GM18870 (cell line): Measurements from ENCODE around the gene TMEM150A.
"Not testable (repeated sequence)": the region's sequence is repeated elsewhere in the genome, so short reads cannot be mapped to it uniquely, and the experiment has no call there.

Experiments
- ATAC-seq: cut with Tn5 transposase; IDR thresholded peaks from one replicate; pipeline ENCODE4 v1.9.1; 2021; ENCODE audit warnings: moderate library complexity; ENCODE audit not compliant: unreplicated experiment

TMEM150A gene

DNA sequence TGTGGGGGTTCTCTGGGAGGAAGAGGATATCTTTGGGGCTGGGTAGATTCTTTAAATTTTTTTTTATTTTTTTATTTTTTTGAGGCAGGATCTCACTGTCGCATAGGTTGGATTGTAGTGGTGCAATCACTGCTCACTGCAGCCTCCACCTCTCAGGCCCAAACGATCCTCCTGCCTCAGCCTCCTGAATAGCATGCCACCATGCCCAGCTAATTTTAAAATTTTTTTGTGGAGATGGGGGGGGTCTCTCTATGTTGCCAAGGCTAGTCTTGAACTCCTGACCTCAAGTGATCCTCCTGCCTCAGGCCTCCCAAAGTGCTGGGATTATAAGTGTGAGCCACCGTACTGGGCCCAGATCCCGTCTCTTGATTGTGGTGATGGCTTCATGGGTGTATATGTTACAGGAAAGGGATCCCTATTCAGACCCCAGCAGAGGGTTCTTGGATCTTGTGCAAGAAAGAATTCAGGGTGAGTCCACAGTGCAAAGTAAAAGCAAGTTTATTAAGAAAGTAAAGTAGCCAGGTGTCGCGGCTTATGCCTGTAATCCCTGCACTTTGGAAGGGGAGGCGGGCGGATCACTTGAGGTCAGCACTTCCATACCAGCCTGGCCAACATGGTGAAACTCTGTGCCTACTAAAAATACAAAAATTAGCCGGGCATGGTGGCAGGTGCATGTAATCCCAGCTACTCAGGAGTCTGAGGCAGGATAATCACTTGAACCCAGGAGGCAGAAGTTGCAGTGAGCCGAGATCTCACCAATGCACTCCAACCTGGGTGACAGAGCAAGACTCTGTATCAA, 11.4 kb upstream of the TMEM150A start:
- no peak for ATAC-seq

GRCh38 chr2:85611705-85612587, 9.4 kb upstream of the TMEM150A start, which contains the start of gene C2orf68:
Gene C2orf68 (minus strand): TSS chr2:85612066. CDS start chr2:85611984, 82 bp downstream.
- peak; percentile 59 for ATAC-seq

GRCh38 chr2:85611217-85611704, 8.8 kb upstream of the TMEM150A start:
- ATAC-seq = no peak

DNA sequence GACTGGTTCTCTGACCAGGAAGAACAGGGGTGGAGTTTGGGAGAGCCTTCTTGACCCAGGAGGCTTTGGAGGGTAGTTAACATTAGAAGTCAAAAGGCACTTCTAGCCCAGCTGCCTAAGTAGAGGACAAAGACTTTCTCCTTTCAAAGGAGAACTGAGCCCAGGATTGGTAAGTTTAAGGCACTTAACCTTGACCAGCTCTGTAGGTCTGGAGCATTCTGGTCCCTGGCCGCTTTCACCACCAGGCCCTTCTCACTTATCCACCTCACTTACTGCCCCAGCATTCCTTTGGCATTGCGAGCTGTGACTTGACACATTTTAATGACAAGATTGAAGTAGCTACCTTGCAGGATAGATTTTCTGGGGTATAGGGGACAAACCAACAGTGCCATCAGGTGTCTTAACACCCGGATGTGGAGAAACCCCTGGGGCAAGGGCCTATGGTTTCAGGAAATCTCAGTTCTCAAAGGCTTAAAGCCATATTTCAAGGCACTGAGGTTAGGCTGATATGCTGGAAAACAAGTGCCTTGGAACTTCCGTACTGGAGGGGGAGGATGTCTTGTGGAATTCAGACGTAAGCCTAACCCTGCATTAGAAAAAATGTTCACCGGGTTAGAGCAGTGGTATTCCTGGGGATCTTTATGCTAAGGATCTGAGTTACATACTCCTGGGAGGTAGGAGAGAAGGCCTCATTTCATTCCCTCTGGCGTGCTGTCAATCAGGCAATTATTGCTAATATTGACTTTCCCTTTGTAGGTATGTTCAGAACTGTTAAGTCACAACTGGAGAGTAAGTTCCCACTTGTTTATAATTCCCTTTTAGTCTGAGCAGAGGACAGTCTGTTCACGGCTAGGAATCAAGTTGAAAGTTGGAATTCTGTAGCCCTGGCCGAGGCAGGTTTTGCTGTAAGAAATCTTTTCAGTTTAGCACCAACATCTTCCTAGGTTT, 5.0 kb upstream of the TMEM150A start:
- ATAC-seq = no peak

DNA sequence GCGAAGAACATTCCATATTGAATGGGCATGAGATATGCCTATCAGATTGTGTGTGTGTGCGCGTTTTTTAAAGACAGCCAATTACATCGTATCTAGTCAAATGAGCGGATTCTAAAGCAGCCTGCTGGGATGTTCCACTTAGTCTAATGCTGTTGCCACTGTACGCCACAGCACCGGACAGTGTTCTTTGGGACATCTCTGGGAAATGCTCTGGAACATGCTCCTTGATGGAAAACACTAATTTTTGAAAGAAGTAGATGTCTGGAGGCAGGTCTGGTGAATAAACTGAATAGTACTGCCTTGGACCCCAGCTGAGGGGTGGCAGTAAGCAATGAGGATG, 3.6 kb upstream of the TMEM150A start:
- no peak for ATAC-seq

DNA sequence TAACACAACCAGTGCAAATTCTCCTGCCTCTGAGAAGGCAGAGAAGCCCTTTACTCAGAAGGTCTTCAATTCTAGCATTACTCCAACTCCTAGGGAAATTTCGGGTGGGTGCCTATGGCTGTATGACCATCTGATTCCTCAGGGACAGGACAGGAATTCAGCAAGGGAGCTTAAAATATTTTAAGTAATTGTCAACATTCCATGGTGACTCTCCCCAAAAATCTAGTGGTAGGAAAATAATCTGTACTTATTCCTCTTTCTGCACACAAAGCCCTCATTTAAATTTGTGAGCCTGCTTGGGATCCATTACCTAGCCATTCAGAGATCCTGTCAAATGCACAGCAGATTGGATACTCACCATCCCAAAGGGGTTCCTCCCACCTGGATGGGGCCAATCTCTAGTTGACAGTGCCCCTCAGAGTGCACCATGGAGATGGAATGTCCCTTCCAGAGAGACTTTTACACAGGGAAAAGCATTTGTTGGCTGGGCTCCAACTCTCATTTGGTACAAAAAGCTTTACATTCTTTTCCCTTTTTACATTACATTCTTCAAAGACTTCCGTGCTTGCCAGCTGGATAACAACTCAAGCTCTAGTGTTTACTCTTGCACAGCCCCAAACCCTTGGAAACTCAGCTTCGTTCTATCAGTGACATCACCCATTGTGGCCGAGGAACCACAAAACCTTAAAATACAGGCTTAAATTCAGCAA, 3.1 kb upstream of the TMEM150A start:
- no peak for ATAC-seq

DNA sequence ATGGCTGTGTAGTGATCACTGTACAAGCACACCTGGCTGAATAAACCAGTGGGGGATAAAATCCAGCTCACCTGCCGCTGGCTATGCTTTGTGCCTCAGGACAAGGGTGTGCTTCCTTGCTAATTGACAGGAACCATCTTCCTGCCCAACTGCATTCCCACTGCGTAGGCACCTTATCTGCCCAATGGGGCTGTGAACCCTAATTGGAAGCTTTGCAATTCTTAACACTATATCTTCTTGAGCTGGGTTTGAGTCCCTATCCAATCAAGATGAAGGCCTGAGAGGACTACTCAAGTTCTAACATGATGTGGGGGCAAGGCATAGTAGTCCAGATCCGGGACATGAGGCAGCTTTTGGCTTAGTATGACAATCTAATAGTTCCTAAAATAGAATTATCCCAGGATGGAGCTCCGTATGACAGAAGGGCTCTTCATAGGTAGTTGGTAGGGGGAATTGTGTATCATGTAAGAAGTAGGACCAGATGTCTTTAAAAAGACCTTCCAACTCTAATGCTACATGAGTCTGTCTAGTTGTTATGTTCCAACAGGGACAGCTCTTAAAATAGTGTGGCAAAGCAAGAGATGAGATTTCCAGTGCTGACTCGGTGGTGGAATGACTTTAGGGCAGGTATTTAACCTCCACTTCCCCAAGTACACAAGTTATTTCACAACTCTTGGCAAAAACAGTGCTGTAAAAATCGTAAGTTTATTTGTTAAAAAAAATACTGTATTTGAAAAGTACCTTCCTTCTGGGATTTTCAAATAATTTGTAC, 2.3 kb upstream of the TMEM150A start:
- no peak for ATAC-seq

DNA sequence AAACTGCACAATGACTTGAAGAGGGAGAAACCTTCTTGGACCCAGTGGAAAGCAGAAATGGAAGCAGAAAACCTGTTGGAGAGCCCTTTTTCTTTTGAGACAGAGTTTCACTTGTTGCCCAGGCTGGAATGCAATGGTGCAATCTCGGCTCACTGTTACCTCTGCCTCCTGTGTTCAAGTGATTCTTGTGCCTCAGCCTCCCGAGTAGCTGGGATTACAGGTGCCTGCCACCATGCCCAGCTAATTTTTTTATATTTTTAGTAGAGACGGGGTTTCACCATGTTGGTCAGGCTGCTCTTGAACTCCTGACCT, 1.6 kb upstream of the TMEM150A start:
- ATAC-seq = not testable (repeated sequence)

- peak; percentile 24 for ATAC-seq
Measured at GRCh38 chr2:85601771-85602475, 575 bp downstream of the TMEM150A start.

- ATAC-seq = no peak
Measured at GRCh38 chr2:85600951-85601770, 1.3 kb downstream of the TMEM150A start.

DNA sequence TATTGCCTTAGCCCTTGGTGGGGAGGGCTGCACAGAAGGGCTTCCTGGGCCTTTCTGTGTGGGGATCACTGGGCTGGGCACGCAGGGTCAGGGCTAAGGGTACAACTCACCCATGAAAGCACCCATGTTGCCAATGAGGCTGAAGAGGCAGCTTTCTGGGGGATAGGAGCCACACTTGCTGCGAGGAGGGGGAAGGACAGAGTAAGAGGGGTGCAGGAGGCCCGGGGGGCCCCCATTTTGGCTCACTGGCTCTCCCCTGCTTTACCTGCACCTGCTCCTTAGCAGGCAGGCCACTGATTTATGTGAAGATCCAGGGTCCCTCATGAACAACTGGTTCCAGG, 2.3 kb downstream of the TMEM150A start:
- no peak for ATAC-seq

DNA sequence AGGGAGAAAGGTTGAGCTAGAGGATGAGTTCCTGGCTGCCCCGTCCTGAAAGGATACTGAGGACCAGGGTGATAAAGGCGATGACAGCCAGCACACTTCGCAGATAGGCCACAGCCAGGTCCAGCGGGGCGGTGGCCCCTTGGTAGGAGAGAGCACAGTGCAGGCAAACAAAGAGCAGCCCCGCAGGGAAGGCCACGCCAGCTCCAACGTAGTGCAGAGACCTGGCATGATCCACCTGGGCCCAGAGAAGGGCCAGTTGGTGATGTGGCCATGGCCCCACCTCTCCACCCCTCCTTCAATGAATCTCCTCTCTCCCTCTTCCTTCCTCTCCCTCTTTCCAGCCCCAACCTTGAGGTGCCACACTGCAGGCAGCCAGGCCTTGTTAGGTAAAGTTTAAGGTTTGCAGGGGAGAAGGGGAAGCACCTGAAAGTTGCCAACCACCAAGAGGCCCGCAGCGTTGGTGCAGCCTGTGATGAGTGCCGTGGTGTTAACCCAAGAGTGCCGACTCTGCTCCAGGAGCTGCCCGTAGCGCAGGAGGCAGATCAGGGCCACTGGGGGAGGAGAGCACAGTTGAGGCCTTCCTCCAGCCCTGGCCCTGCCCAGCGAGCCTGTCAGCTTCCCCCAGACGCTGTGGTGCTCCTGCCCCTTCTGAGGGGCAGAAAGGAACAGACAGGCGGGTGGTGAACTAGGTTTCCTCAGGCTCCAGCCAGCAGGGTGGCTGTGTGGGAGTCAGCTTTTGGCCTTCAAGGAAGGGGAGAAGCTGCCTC, 2.8 kb downstream of the TMEM150A start:
- no peak for ATAC-seq

DNA sequence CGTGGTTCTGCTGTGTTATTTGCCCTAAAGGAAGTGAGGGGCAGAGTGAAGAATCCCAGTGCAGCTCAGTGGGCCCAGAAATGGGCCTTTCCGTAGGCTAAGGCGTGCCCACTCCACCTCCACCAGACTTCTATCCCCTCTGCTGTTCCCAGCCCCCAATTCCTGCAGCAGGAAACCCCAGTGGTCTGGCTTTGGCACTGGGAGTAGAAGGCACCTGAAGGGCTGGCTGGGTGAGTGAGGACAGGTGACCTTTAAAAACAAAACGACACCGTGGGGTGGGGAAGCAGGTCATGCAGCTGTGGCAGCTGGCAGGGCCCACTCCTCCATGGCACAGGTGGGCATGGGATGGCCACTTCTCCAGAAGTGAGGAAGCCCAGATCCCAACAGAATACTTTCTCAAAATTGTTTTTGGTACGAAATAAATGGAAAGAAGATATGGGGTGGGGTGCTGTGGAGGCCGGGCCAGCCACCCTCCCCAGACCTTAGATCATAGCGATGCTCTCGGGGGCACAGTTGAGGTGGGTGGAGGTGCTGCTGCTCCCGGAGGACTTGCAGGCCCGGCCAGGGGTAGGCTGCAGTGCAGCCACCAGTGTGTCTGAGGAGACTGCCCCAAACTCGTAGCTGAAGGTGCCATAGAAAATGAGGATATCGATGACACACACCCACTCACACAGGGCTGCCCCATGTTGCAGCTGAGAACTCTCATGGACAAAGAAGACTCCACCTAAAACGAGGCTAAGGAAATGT, 3.7 kb downstream of the TMEM150A start:
- ATAC-seq = no peak

- ATAC-seq = no peak
Measured at GRCh38 chr2:85597241-85597640, 5.3 kb downstream of the TMEM150A start.

DNA sequence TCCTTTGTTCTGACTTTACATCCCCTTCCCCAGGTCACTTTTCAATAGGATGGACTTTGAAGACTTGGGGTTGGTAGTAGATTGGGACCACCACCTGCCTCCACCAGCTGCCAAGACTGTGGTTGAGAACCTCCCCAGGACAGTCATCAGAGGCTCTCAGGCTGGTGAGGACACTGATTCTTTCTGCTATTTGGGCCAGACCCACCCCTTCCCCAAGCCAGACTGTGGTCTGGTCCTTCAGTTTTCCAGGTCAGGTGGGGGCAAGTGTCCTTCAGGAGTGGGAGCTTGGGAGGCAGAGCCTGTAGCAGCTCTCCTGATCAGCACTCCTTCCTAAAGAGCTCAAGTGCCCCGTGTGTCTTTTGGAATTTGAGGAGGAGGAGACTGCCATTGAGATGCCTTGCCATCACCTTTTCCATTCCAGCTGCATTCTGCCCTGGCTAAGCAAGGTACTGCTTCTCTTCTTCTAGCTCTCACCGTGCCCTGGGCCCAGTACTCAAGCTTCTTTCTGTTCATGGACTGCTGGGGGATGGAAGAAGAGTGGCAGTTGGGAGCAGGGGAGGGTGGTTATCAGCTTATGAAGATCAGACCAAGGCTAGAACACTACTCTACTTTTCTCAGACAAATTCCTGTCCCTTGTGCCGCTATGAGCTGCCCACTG, 5.9 kb downstream of the TMEM150A start:
- ATAC-seq = no peak

GRCh38 chr2:85596026-85596333, 6.5 kb downstream of the TMEM150A start:
- no peak for ATAC-seq
